Spinal cord (tissue), 10 donors: ENCODE results near the gene LYPD4. TPM values are rescaled to one million over a fixed set of nuclear protein-coding genes. Genes with fewer than 3 reads are reported as not detected.

Source experiments
- DNase-seq, 6 donors: peaks; one replicate each; pipeline versions ENCODE4 v3.0.0 to v3.0.0-alpha.2; 2013 to 2015; ENCODE audit warnings: low spot score in 6 of 6, low read depth in 4 of 6
- H3K27ac ChIP-seq: one replicate; pipeline ENCODE4 v1.5.1; 2013; ENCODE audit warnings: low read depth, low read length, control low read depth
- H3K27me3 ChIP-seq: one replicate; pipeline ENCODE4 v1.6.1; 2013; ENCODE audit warnings: low read length; ENCODE audit not compliant: control insufficient read depth, insufficient read depth
- H3K36me3 ChIP-seq: one replicate; pipeline ENCODE4 v1.6.1; 2013; ENCODE audit warnings: low read length; ENCODE audit not compliant: control insufficient read depth, insufficient read depth
- H3K4me1 ChIP-seq: one replicate; pipeline ENCODE4 v1.6.1; 2013; ENCODE audit warnings: low read length; ENCODE audit not compliant: control insufficient read depth, insufficient read depth
- H3K4me3 ChIP-seq: one replicate; pipeline ENCODE4 v1.5.1; 2013; ENCODE audit warnings: low read depth, low read length, control low read depth
- H3K9me3 ChIP-seq: one replicate; pipeline ENCODE4 v1.6.1; 2013; ENCODE audit warnings: low read length; ENCODE audit not compliant: control insufficient read depth, insufficient read depth
- WGBS: methylation state at CpG from one replicate; pipeline ENCODE4 v1.1.5; 2013; ENCODE audit warnings: missing lambda C conversion rate; ENCODE audit not compliant: insufficient coverage; 5-methylcytosine and 5-hydroxymethylcytosine counted together
- polyA plus RNA-seq, 2 donors: library from polyadenylated mRNA; unstranded; fragments of 120-200 nt; gene quantifications; one replicate each; pipeline ENCODE4 v1.2.1, GENCODE V29; 2013; ENCODE audit not compliant: insufficient read length in 2 of 2
- total RNA-seq, 2 donors: library from RNA; depleted of rRNA in 1 of 2; stranded (reverse); fragments of 120-200 nt in 1 of 2; fragments of >200 nt in 1 of 2; gene quantifications; one replicate each; pipeline versions ENCODE4 v1.2.3 to v1.2.4, GENCODE V29; 2013 to 2014
- donor health status: healthy.

The LYPD4 gene
- total and polyA plus RNA-seq, 4 donors = not detected

- H3K36me3 ChIP-seq = no peaks in the 10 kb centered on the region
- H3K4me1 ChIP-seq = no peaks in the 10 kb centered on the region
- WGBS = 74% methylated on average over 3 of the region's 3 CpGs
- no peak overlapping the region for H3K4me3 ChIP-seq
- DNase-seq = no peak
- H3K27ac ChIP-seq = no peak overlapping the region
- H3K9me3 ChIP-seq = no peaks in the 10 kb centered on the region
- H3K27me3 ChIP-seq = peaks cover 2% of the 10 kb centered on the region
Measured at GRCh38 chr19:41807176-41807575, 37.3 kb downstream of the LYPD4 start.

- DNase-seq = no peak
- Histone ChIP-seq H3K4me1 (no peaks in the 10 kb centered on the region), H3K27me3 (peaks cover 2% of the 10 kb centered on the region), H3K27ac (no peak overlapping the region), H3K9me3 (no peaks in the 10 kb centered on the region), H3K4me3 (no peak overlapping the region), H3K36me3 (no peaks in the 10 kb centered on the region)
- WGBS = 60% methylated on average over 1 of the region's 3 CpGs
Measured at GRCh38 chr19:41804336-41804735, 40.1 kb downstream of the LYPD4 start.

- DNase-seq = no peak
- no peaks in the 10 kb centered on the region for H3K9me3 ChIP-seq
- H3K4me3 ChIP-seq = no peak overlapping the region
- 75% methylated on average over 1 of the region's 2 CpGs for WGBS
- peaks cover 2% of the 10 kb centered on the region for H3K27me3 ChIP-seq
- H3K36me3 ChIP-seq = no peaks in the 10 kb centered on the region
- H3K4me1 ChIP-seq = no peaks in the 10 kb centered on the region
- H3K27ac ChIP-seq = no peak overlapping the region
Measured at GRCh38 chr19:41802770-41803169, 41.7 kb downstream of the LYPD4 start.

- WGBS = 9% methylated on average over 1 of the region's 2 CpGs
- H3K4me3 ChIP-seq = no peak overlapping the region
- no peak for DNase-seq
- no peak overlapping the region for H3K27ac ChIP-seq
- H3K36me3 ChIP-seq = no peaks in the 10 kb centered on the region
- H3K27me3 ChIP-seq = peaks cover 4% of the 10 kb centered on the region
- H3K4me1 ChIP-seq = no peaks in the 10 kb centered on the region
- no peaks in the 10 kb centered on the region for H3K9me3 ChIP-seq
Measured at GRCh38 chr19:41801792-41802211, 42.7 kb downstream of the LYPD4 start.

GRCh38 chr19:41801031-41801430 lies 43.5 kb downstream of the LYPD4 start:
- no peaks in the 10 kb centered on the region for H3K36me3 ChIP-seq
- no peaks in the 10 kb centered on the region for H3K9me3 ChIP-seq
- no peak overlapping the region for H3K4me3 ChIP-seq
- no peaks in the 10 kb centered on the region for H3K4me1 ChIP-seq
- WGBS = 82% methylated on average over 4 of the region's 4 CpGs
- no peak for DNase-seq
- peaks cover 4% of the 10 kb centered on the region for H3K27me3 ChIP-seq
- no peak overlapping the region for H3K27ac ChIP-seq

- WGBS = 54% methylated on average over 4 of the region's 9 CpGs
Measured at GRCh38 chr19:41799444-41800000, 45.0 kb downstream of the LYPD4 start.

GRCh38 chr19:41796901-41797300 lies 47.6 kb downstream of the LYPD4 start:
- Histone ChIP-seq H3K27me3 (peaks cover 8% of the 10 kb centered on the region), H3K36me3 (no peaks in the 10 kb centered on the region), H3K9me3 (no peaks in the 10 kb centered on the region), H3K4me1 (no peaks in the 10 kb centered on the region), H3K4me3 (no peak overlapping the region), H3K27ac (no peak overlapping the region)
- WGBS = no CpG with 5 or more reads among the region's 1 CpG
- DNase-seq = no peak

More at GRCh38 chr19:41799444-41800000, 45.0 kb downstream of the LYPD4 start:
- Histone ChIP-seq H3K36me3 (no peaks in the 10 kb centered on the region), H3K4me1 (no peaks in the 10 kb centered on the region), H3K27me3 (peaks cover 4% of the 10 kb centered on the region), H3K9me3 (no peaks in the 10 kb centered on the region), H3K27ac (no peak overlapping the region), H3K4me3 (no peak overlapping the region)
- no peak for DNase-seq

- H3K27me3 ChIP-seq = peaks cover 8% of the 10 kb centered on the region
- no peaks in the 10 kb centered on the region for H3K36me3 ChIP-seq
- no peaks in the 10 kb centered on the region for H3K4me1 ChIP-seq
- no peaks in the 10 kb centered on the region for H3K9me3 ChIP-seq
- no peak for DNase-seq
- H3K4me3 ChIP-seq = no peak within 1 kb of the TSS
- H3K27ac ChIP-seq = no peak within 1 kb of the TSS
Measured at GRCh38 chr19:41796362-41796761, 48.1 kb downstream of the LYPD4 start, which contains the start of gene CEACAM3. CEACAM3 (plus strand) TSS chr19:41796587; CDS start chr19:41796678, 91 bp downstream.

- peaks cover 8% of the 10 kb centered on the region for H3K27me3 ChIP-seq
- H3K4me3 ChIP-seq = no peak overlapping the region
- H3K9me3 ChIP-seq = no peaks in the 10 kb centered on the region
- H3K27ac ChIP-seq = no peak overlapping the region
- H3K4me1 ChIP-seq = no peaks in the 10 kb centered on the region
- 75% methylated on average over 3 of the region's 5 CpGs for WGBS
- peak in 2 of 6 donors; percentile 20 to 62 for DNase-seq
- H3K36me3 ChIP-seq = no peaks in the 10 kb centered on the region
Measured at GRCh38 chr19:41795031-41795461, 49.4 kb downstream of the LYPD4 start.

GRCh38 chr19:41793414-41793727 lies 51.1 kb downstream of the LYPD4 start:
- Histone ChIP-seq H3K4me1 (no peaks in the 10 kb centered on the region), H3K27me3 (peaks cover 8% of the 10 kb centered on the region), H3K4me3 (no peak overlapping the region), H3K9me3 (no peaks in the 10 kb centered on the region), H3K36me3 (no peaks in the 10 kb centered on the region), H3K27ac (no peak overlapping the region)
- no CpG with 5 or more reads among the region's 1 CpG for WGBS
- DNase-seq = no peak
